T follicular helper cell (primary cell): ENCODE data around the gene CIZ1.
A peak's percentile ranks its signal among the peaks of the same experiment; 100 is the strongest.

Source experiments
- DNase-seq: peaks from one replicate; pipeline ENCODE4 v3.0.0-alpha.2; 2020; ENCODE audit warnings: low read depth

Gene CIZ1

GRCh38 chr9:128213746-128214497 lies 22.6 kb upstream of the CIZ1 start:
- DNase-seq: no peak

GRCh38 chr9:128211981-128212281 lies 20.6 kb upstream of the CIZ1 start:
- DNase-seq: no peak

GRCh38 chr9:128211186-128211980 lies 20.0 kb upstream of the CIZ1 start:
- no peak for DNase-seq

GRCh38 chr9:128208946-128209669 lies 17.7 kb upstream of the CIZ1 start:
- no peak for DNase-seq

GRCh38 chr9:128208386-128208785 lies 17.0 kb upstream of the CIZ1 start:
- DNase-seq: no peak

GRCh38 chr9:128206916-128207910 lies 15.8 kb upstream of the CIZ1 start:
- DNase-seq: no peak

GRCh38 chr9:128206484-128206883 lies 15.1 kb upstream of the CIZ1 start:
- no peak for DNase-seq

GRCh38 chr9:128205296-128205944 lies 14.0 kb upstream of the CIZ1 start:
- no peak for DNase-seq

GRCh38 chr9:128204858-128205257 lies 13.5 kb upstream of the CIZ1 start:
- no peak for DNase-seq

- no peak for DNase-seq
These were observed 12.6 kb upstream of the CIZ1 start for GRCh38 chr9:128203707-128204551.

GRCh38 chr9:128203024-128203706 lies 11.8 kb upstream of the CIZ1 start, which contains the start of gene DNM1:
Gene DNM1 (plus strand): TSS chr9:128203379. CDS start chr9:128203471, 92 bp downstream.
- peak; percentile 55 for DNase-seq

- no peak for DNase-seq
These were observed 11.3 kb upstream of the CIZ1 start for GRCh38 chr9:128202648-128203023.

GRCh38 chr9:128201441-128202369 lies 10.3 kb upstream of the CIZ1 start:
- no peak for DNase-seq

- no peak for DNase-seq
These were observed 2.2 kb upstream of the CIZ1 start for GRCh38 chr9:128193469-128194096.

GRCh38 chr9:128192601-128193371 lies 1.4 kb upstream of the CIZ1 start:
- peak; percentile 29 for DNase-seq

GRCh38 chr9:128190516-128191405 lies 611 bp downstream of the CIZ1 start:
- DNase-seq: no peak
